Testis (tissue), 2 donors: ENCODE measurements around the gene IFNA7.
"Not testable (repeated sequence)": the region's sequence is repeated elsewhere in the genome, so short reads cannot be mapped to it uniquely, and the experiment has no call there.

ENCODE experiments used
- CTCF ChIP-seq, 3 experiments: fragments of 450-650 bp in 2 of 3; fragments of 200-600 bp in 1 of 3; sonication (generic) in 1 of 3; IDR thresholded peaks; one replicate each; pipeline ENCODE4 v1.5.1; 2016 to 2019; ENCODE audit warnings: antibody characterized with exemption in 3 of 3, mild to moderate bottlenecking in 2 of 3, moderate library complexity in 1 of 3
- POLR2A ChIP-seq: fragments of 450-650 bp; IDR thresholded peaks from one replicate; pipeline ENCODE4 v1.6.1; 2017; ENCODE audit warnings: antibody characterized with exemption, mild to moderate bottlenecking, moderate library complexity

GRCh38 chr9:21182810-21183736 lies 18.9 kb downstream of the IFNA7 start:
- TF ChIP-seq CTCF (IDR thresholded peaks at IDR 0.05), result peak in 1 of 3 experiments; percentile 18
- not testable (repeated sequence) for TF ChIP-seq POLR2A
